ENCODE data around the gene CEP131.

The CEP131 gene

DNA sequence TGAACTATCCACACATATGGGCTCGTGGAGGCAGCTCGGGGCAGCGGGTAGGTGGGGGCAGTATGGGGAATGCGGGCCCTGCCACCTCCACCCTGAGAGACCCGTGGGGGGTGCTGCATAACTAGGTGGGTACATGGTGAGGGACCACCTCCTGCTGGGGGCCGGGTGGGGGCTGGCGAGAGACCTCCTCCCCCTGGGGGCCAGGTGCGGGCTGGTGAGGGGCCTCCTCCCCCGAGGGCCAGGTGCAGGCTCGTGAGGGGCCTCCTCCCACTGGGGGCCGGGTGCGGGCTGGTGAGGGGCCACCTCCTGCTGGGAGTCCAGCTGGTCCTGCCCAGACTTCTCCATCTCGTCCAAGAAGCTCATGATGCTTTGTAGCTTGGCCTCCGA lies 25.4 kb downstream of the CEP131 start:
- DNase-seq = no peak

GRCh38 chr17:81196505-81197408 lies 26.0 kb downstream of the CEP131 start:
- DNase-seq = no peak

- DNase-seq = no peak
These were observed 26.7 kb downstream of the CEP131 start for GRCh38 chr17:81195941-81196495.

DNA sequence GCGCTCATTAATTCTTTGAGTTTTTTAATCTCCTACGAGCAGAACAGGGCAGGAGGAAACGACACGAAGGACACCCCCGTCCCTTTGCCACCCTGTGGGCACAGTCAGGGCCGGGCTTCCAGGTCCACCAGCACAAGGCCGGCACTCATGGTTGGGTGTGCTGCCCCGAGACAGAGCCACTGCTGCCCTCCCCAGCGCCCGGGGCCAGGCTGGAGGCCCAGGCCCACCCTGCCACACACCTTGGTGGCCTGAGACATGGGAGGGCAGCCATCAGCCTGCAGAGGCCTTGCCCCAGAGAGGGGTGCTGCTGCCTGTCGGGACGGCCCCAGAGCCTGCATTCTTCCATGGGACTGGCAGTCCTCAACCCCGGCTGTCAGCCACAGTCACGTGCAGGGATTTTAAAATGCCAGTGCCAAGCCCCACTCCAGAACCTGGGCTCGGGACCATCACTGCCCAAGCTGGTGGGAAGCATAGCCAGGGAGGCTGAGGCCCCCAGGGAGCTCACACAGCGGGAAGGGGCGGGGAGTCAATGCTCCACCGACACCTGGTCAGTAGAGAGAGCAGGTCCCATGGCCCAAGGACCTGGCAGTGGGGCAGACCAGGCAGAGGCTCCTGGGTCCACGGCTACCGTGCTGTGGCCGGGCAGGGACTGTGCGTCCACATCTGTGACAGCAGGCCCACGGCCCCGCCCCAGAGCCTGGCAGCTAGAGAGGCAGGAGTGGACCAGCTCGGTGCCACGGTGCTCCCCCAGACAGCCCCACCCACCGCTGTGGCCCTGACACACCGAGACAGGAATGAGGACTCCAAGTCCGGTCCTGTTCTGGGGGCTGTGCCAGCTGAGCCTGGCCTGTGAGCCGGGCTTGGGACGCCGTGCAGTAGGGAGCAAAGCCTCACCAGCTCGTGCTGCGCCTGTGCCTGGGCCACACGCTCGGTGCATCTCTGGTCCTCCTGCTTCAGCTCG lies 27.5 kb downstream of the CEP131 start:
- DNase-seq = no peak

DNA sequence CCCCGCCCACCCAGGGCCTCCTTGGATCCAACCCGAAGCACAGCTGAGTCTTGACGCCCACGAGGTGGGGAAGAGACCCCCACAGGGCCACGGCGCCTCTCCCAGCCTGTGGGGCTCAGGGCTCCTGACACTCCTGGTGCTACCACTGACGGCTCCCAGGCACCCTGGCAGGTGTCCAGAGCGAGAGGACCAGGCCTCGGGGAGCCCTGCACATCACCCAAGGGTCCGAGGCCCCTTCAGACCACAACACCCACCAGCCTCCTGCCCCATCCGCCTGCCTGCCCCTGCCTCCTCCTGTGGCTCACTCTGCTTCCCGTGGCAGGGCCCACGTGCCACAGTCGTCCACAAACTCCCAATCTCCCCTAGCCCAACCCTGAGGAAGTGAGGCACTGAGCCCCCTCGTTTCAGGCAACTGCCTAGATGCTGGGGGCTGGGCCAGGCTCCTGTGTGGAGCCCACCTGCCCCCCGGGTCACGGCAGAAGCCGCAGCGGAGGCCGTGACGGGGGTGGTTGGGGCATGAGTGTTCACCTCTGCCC lies 28.5 kb downstream of the CEP131 start:
- no peak for DNase-seq

DNA sequence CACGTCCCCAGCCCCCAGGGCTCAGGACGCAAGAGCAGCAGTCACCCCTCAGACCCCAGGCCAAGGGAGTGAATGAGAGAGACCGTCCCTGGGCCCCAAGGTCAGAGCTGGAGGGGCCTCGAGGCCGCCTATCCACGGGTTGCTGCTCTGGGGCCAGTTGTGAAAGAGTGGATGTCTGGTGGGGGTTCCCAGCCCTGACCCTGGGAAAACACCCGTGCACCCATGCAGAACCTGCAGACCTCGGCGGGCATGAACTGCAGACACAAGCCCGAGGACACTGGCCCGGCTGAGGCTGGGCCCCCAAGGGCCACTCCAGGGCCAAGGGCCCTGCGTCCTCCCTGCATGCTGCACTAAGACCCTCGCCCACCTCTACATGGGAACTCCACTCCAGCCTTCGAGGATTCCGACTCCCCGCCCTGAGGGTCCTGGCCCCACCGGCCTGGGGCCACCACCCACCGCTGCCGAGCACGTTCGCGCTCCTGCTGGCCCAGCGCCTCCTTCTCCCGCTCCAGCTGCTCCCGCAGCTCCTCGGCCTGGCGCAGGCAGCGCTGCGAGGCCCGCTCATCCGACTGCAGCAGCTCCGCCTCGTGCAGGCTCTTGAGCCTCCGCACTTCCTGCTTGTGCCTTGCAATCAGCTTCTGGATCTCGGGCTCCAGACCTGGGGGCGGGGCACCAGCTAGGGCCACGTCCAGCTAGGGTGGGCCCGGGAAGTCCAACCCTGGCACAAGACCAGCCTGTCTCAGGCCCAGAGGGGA lies 29.1 kb downstream of the CEP131 start:
- DNase-seq = no peak

DNA sequence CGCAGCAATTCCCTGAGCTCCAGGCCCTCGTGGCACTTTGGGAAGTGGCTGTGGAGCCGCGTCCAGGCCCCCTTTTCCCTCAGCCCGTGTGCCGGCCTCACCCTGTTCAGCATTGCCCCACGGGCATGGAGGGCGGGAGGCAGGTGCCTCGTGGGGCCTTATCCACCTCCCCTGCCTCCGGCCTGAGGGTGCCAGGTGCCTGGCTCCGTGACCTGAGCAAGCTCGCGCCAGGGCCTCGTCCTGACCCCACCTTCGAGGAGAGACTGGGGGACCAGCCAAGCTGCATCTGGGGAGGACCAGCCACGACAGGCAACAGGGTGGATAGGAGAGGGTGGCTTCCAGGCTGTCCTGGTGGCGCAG lies 29.7 kb downstream of the CEP131 start:
- no peak for DNase-seq

DNA sequence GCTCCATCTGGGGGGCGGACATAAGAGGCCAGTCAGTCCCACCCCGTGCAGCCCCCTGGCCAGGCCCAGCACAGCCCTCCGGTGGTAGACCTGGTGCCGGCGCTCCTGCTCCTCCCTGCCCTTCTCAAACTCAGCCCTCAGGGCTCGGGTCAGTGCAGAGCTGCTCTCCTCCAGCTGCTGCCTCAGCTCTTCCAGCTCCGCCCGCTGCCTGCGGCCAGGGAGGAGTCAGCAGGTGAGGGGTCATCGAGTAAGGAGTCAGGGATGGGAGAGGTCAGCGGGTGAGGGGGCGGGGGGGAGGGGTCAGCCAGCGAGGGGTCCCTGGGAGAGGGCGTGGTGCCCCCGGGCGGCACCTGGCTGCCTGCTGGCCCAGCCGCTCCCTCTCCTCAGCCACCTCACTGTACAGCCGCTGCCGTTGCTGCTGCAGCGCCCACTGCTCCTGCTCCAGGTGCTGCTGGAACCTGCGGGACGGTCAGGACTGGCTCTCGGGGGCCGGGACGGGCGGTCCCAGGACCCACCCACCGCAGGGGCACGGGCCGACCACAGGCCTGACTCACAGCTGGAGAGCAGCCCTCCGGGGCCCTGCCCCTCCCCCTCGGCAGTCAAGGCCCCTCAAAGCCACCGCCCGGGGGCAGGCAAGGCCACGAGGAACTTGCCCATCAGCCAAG lies 30.2 kb downstream of the CEP131 start:
- DNase-seq = no peak

DNA sequence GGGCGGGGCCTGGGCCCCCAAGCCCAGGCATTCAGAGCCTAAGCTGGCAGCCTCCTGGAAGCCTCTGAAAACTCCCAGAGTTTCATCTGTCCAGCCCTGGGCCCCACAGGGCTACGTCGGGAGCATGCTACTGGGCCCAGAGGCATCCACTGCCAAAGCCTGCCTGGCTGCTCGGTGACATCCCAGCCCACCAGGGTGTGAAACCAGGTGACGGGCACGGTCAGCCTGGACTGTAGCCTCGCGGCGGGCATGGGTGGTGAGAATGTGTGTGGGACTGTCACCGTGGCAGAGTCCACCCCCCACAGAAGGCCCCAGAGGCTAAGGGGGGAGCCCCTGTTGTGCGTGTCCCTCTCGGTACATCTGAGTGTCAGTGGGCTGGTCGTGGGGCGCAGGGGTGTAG lies 31.1 kb downstream of the CEP131 start:
- DNase-seq = no peak

DNA sequence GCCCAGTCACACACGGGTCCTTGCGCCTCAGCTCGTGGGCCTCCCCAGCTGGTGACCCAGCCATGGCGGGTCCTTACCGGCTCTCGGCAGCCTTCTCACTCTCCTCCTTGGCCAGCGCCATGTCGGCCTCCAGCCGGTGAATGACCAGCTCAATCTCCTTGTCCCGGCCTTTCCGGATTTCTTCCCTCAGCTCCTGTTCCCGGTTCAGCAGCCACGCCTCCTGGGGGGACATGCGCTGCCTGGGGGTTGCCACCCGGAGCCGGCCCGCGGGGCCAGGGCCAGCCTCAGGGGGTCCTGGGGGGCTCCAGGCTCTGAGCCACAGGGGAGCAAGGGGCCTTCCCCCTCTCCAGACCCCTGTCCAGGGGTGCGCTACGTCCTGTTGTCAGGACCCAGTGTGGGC lies 31.6 kb downstream of the CEP131 start:
- no peak for DNase-seq

- DNase-seq = no peak
These were observed 32.2 kb downstream of the CEP131 start for GRCh38 chr17:81190591-81190990.

GRCh38 chr17:81189670-81190530 lies 32.9 kb downstream of the CEP131 start:
- no peak for DNase-seq

GRCh38 chr17:81189016-81189415 lies 33.7 kb downstream of the CEP131 start:
- no peak for DNase-seq

DNA sequence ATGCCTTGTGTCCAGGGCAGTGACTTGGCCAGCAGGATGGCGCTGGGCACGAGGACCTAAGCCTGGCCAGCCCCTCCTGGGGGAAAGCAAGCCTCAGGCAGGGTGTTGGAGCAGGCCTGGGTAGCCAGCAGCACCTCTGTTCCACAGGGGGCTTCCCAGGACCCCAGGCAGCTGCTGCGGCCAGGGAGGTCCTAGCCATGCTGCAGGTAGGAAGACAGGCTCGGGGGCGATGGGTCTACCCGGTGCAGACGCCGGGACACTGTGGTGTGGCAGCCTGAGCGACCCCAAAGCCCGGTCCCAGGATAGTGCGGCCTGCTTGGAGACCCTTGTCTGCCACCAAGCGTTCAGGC lies 34.3 kb downstream of the CEP131 start:
- no peak for DNase-seq

- no peak for DNase-seq
These were observed 34.9 kb downstream of the CEP131 start for GRCh38 chr17:81187586-81188490.

DNA sequence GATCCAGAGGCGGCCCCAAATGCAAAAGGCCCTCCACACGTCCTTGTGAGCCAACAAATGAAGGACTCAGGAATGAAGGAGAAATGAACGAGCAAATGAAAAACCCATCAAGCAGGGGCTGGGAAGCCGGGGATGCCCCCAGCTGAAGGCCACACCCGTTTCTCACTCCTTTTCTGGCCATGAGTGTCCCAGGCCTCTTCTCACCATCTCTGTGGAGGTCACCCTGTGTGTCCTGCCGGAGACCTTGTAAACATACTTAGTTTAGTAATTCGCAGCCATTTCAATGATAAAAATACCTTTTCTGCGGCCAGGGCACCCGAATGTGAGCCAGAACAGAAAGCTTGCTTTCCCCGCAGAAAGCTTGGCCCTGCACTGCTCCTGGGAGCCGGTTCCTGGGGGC lies 35.6 kb downstream of the CEP131 start:
- no peak for DNase-seq

GRCh38 chr17:81186203-81186602 lies 36.6 kb downstream of the CEP131 start:
- DNase-seq = no peak

DNA sequence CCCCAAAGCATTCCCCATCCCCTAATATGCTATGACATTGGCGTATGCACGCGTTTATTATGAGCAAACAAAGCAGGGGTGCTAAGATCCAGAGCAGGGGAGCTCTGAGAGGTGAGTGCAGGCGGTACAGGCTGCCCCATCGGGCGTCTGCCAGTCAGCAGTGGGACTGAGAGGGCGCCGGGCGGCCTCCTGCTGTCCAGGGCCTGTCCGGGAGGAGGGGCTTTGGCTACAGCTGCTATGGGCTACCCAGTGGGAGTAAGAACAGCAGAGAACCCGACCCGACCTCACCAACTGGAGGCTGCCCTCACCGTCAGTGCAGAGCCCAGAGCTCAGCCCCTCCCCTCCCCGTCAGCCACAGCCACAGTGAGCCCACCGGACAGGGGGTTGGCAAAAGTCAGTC lies 38.2 kb downstream of the CEP131 start:
- DNase-seq = no peak

DNA sequence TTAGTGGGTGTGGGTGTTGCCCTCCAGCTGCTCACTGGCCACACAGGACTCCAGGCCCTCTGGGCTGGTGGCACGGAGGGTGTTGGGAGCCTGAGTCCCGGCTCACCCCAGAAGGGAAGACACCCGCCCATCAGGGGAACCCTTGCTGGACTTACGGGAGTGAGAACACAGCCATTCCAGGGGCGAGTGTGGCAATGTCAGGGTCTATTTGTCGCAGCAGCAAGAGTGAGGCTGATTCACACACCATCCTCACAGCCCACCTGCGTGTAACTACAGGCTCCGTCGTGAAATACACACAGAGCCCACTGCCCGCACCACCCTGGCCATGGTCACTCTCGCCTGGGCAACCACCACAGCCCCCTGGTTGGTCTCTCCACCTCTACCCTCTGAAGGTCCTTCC lies 39.0 kb downstream of the CEP131 start:
- no peak for DNase-seq

GRCh38 chr17:81183316-81183715 lies 39.4 kb downstream of the CEP131 start:
- DNase-seq = no peak
